ENCODE results near the gene ENTREP3. TPM values are rescaled to one million over a fixed set of nuclear protein-coding genes. Genes with fewer than 3 reads are reported as not detected.

ENTREP3 gene
- total RNA-seq, 1 donor from 2014 or later: 2.1 TPM

- Histone ChIP-seq H3K36me3 (ENCODE audit: control insufficient read depth in 3 of 3, insufficient read depth in 3 of 3, low read length in 3 of 3) (no peaks in the 10 kb centered on the region), H3K27me3 (ENCODE audit: control insufficient read depth in 3 of 3, insufficient read depth in 3 of 3, low read length in 3 of 3) (no peaks in the 10 kb centered on the region), H3K4me1 (ENCODE audit: control insufficient read depth in 3 of 3, insufficient read depth in 3 of 3, low read length in 3 of 3) (peaks cover 15 to 22% (median 21%) of the 10 kb centered on the region in 3 donors), H3K27ac (ENCODE audit: low read depth, low read length) (no peak overlapping the region), H3K9ac (ENCODE audit: low read depth in 1 of 3, low read length in 3 of 3) (no peak overlapping the region), H3K9me3 (ENCODE audit: control insufficient read depth in 3 of 3, low read length in 3 of 3) (no peaks in the 10 kb centered on the region), H3K4me3 (ENCODE audit: low read length in 3 of 3) (no peak overlapping the region)
These were observed 23.4 kb upstream of the ENTREP3 start for GRCh38 chr1:155278689-155279160.

GRCh38 chr1:155277902-155278688, 22.8 kb upstream of the ENTREP3 start:
- H3K9me3 ChIP-seq (ENCODE audit: control insufficient read depth in 3 of 3, low read length in 3 of 3): no peaks in the 10 kb centered on the region
- peak overlapping the region; percentile 75 to 81 (median 76) for H3K4me3 ChIP-seq (ENCODE audit: low read length in 3 of 3)
- peaks cover 18 to 25% (median 23%) of the 10 kb centered on the region in 3 donors for H3K4me1 ChIP-seq (ENCODE audit: control insufficient read depth in 3 of 3, insufficient read depth in 3 of 3, low read length in 3 of 3)
- no peak overlapping the region for H3K27ac ChIP-seq (ENCODE audit: low read depth, low read length)
- H3K9ac ChIP-seq (ENCODE audit: low read depth in 1 of 3, low read length in 3 of 3): peak overlapping the region in 2 of 3 donors; percentile 71 to 78
- no peaks in the 10 kb centered on the region for H3K27me3 ChIP-seq (ENCODE audit: control insufficient read depth in 3 of 3, insufficient read depth in 3 of 3, low read length in 3 of 3)
- H3K36me3 ChIP-seq (ENCODE audit: control insufficient read depth in 3 of 3, insufficient read depth in 3 of 3, low read length in 3 of 3): no peaks in the 10 kb centered on the region

GRCh38 chr1:155277070-155277901, 22.0 kb upstream of the ENTREP3 start, which contains the start of gene HCN3:
TSS of gene HCN3 (plus strand) at chr1:155277463. CDS start at chr1:155277591, 128 bp downstream.
- H3K4me3 ChIP-seq (ENCODE audit: low read length in 3 of 3): peak within 1 kb of the TSS; percentile 75 to 81 (median 76)
- H3K4me1 ChIP-seq (ENCODE audit: control insufficient read depth in 3 of 3, insufficient read depth in 3 of 3, low read length in 3 of 3): peaks cover 23 to 28% (median 26%) of the 10 kb centered on the region in 3 donors
- no peak within 1 kb of the TSS for H3K27ac ChIP-seq (ENCODE audit: low read depth, low read length)
- no peaks in the 10 kb centered on the region for H3K27me3 ChIP-seq (ENCODE audit: control insufficient read depth in 3 of 3, insufficient read depth in 3 of 3, low read length in 3 of 3)
- peak within 1 kb of the TSS; percentile 40 to 78 (median 71) for H3K9ac ChIP-seq (ENCODE audit: low read depth in 1 of 3, low read length in 3 of 3)
- H3K9me3 ChIP-seq (ENCODE audit: control insufficient read depth in 3 of 3, low read length in 3 of 3): no peaks in the 10 kb centered on the region
- no peaks in the 10 kb centered on the region for H3K36me3 ChIP-seq (ENCODE audit: control insufficient read depth in 3 of 3, insufficient read depth in 3 of 3, low read length in 3 of 3)

- Histone ChIP-seq H3K9ac (ENCODE audit: low read depth in 1 of 3, low read length in 3 of 3) (peak within 1 kb of the TSS; percentile 87 to 91 (median 91)), H3K27me3 (ENCODE audit: control insufficient read depth in 3 of 3, insufficient read depth in 3 of 3, low read length in 3 of 3) (no peaks in the 10 kb centered on the region), H3K4me3 (ENCODE audit: low read length in 3 of 3) (peak within 1 kb of the TSS; percentile 91 to 93 (median 93)), H3K27ac (ENCODE audit: low read depth, low read length) (peak within 1 kb of the TSS; percentile 93), H3K36me3 (ENCODE audit: control insufficient read depth in 3 of 3, insufficient read depth in 3 of 3, low read length in 3 of 3) (peaks cover 19 to 23% (median 22%) of the 10 kb centered on the region in 3 donors), H3K4me1 (ENCODE audit: control insufficient read depth in 3 of 3, insufficient read depth in 3 of 3, low read length in 3 of 3) (peaks cover 28 to 38% (median 31%) of the 10 kb centered on the region in 3 donors), H3K9me3 (ENCODE audit: control insufficient read depth in 3 of 3, low read length in 3 of 3) (no peaks in the 10 kb centered on the region)
These were observed 18.3 kb upstream of the ENTREP3 start, which contains the start of gene CLK2 for GRCh38 chr1:155273343-155274245. TSS of gene CLK2 (minus strand) at chr1:155273504. CDS start at chr1:155270977, 2,527 bp downstream.

- Histone ChIP-seq H3K27ac (ENCODE audit: low read depth, low read length) (peak overlapping the region; percentile 93), H3K36me3 (ENCODE audit: control insufficient read depth in 3 of 3, insufficient read depth in 3 of 3, low read length in 3 of 3) (peaks cover 28 to 32% (median 31%) of the 10 kb centered on the region in 3 donors), H3K9ac (ENCODE audit: low read depth in 1 of 3, low read length in 3 of 3) (peak overlapping the region; percentile 86 to 91 (median 91)), H3K4me3 (ENCODE audit: low read length in 3 of 3) (peak overlapping the region; percentile 91 to 93 (median 93)), H3K4me1 (ENCODE audit: control insufficient read depth in 3 of 3, insufficient read depth in 3 of 3, low read length in 3 of 3) (peaks cover 24 to 36% (median 30%) of the 10 kb centered on the region in 3 donors), H3K27me3 (ENCODE audit: control insufficient read depth in 3 of 3, insufficient read depth in 3 of 3, low read length in 3 of 3) (no peaks in the 10 kb centered on the region), H3K9me3 (ENCODE audit: control insufficient read depth in 3 of 3, low read length in 3 of 3) (no peaks in the 10 kb centered on the region)
These were observed 17.4 kb upstream of the ENTREP3 start for GRCh38 chr1:155272466-155273342.

GRCh38 chr1:155269381-155269780, 14.1 kb upstream of the ENTREP3 start:
- H3K27ac ChIP-seq (ENCODE audit: low read depth, low read length): no peak overlapping the region
- no peak overlapping the region for H3K4me3 ChIP-seq (ENCODE audit: low read length in 3 of 3)
- no peaks in the 10 kb centered on the region for H3K9me3 ChIP-seq (ENCODE audit: control insufficient read depth in 3 of 3, low read length in 3 of 3)
- peaks cover 19 to 38% (median 29%) of the 10 kb centered on the region in 3 donors for H3K4me1 ChIP-seq (ENCODE audit: control insufficient read depth in 3 of 3, insufficient read depth in 3 of 3, low read length in 3 of 3)
- peaks cover 53 to 62% (median 61%) of the 10 kb centered on the region in 3 donors for H3K36me3 ChIP-seq (ENCODE audit: control insufficient read depth in 3 of 3, insufficient read depth in 3 of 3, low read length in 3 of 3)
- H3K27me3 ChIP-seq (ENCODE audit: control insufficient read depth in 3 of 3, insufficient read depth in 3 of 3, low read length in 3 of 3): no peaks in the 10 kb centered on the region
- no peak overlapping the region for H3K9ac ChIP-seq (ENCODE audit: low read depth in 1 of 3, low read length in 3 of 3)

- H3K27me3 ChIP-seq (ENCODE audit: control insufficient read depth in 3 of 3, insufficient read depth in 3 of 3, low read length in 3 of 3): no peaks in the 10 kb centered on the region
- H3K27ac ChIP-seq (ENCODE audit: low read depth, low read length): peak overlapping the region; percentile 80
- H3K9me3 ChIP-seq (ENCODE audit: control insufficient read depth in 3 of 3, low read length in 3 of 3): no peaks in the 10 kb centered on the region
- peaks cover 15 to 34% (median 25%) of the 10 kb centered on the region in 3 donors for H3K4me1 ChIP-seq (ENCODE audit: control insufficient read depth in 3 of 3, insufficient read depth in 3 of 3, low read length in 3 of 3)
- H3K36me3 ChIP-seq (ENCODE audit: control insufficient read depth in 3 of 3, insufficient read depth in 3 of 3, low read length in 3 of 3): peaks cover 60 to 70% (median 69%) of the 10 kb centered on the region in 3 donors
- no peak overlapping the region for H3K9ac ChIP-seq (ENCODE audit: low read depth in 1 of 3, low read length in 3 of 3)
- no peak overlapping the region for H3K4me3 ChIP-seq (ENCODE audit: low read length in 3 of 3)
These were observed 13.3 kb upstream of the ENTREP3 start for GRCh38 chr1:155268630-155269029.

GRCh38 chr1:155267373-155267772, 12.1 kb upstream of the ENTREP3 start:
- Histone ChIP-seq H3K9ac (ENCODE audit: low read depth in 1 of 3, low read length in 3 of 3) (peak overlapping the region; percentile 10 to 68 (median 51)), H3K27me3 (ENCODE audit: control insufficient read depth in 3 of 3, insufficient read depth in 3 of 3, low read length in 3 of 3) (no peaks in the 10 kb centered on the region), H3K9me3 (ENCODE audit: control insufficient read depth in 3 of 3, low read length in 3 of 3) (no peaks in the 10 kb centered on the region), H3K4me1 (ENCODE audit: control insufficient read depth in 3 of 3, insufficient read depth in 3 of 3, low read length in 3 of 3) (peaks cover 17 to 34% (median 25%) of the 10 kb centered on the region in 3 donors), H3K4me3 (ENCODE audit: low read length in 3 of 3) (no peak overlapping the region), H3K36me3 (ENCODE audit: control insufficient read depth in 3 of 3, insufficient read depth in 3 of 3, low read length in 3 of 3) (peaks cover 70 to 78% (median 76%) of the 10 kb centered on the region in 3 donors), H3K27ac (ENCODE audit: low read depth, low read length) (peak overlapping the region; percentile 80)

Data from skeletal muscle tissue (tissue), 4 donors.